ENCODE data around the gene ALOX15.

- no peak for TF ChIP-seq POLR2A (IDR thresholded peaks at IDR 0.05)
- TF ChIP-seq, protein P1, sequence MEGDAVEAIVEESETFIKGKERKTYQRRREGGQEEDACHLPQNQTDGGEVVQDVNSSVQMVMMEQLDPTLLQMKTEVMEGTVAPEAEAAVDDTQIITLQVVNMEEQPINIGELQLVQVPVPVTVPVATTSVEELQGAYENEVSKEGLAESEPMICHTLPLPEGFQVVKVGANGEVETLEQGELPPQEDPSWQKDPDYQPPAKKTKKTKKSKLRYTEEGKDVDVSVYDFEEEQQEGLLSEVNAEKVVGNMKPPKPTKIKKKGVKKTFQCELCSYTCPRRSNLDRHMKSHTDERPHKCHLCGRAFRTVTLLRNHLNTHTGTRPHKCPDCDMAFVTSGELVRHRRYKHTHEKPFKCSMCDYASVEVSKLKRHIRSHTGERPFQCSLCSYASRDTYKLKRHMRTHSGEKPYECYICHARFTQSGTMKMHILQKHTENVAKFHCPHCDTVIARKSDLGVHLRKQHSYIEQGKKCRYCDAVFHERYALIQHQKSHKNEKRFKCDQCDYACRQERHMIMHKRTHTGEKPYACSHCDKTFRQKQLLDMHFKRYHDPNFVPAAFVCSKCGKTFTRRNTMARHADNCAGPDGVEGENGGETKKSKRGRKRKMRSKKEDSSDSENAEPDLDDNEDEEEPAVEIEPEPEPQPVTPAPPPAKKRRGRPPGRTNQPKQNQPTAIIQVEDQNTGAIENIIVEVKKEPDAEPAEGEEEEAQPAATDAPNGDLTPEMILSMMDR (IDR thresholded peaks at IDR 0.05): no peak
Observed at GRCh38 chr17:4593021-4593421, 48.5 kb downstream of the ALOX15 start.

Measured in esophagus squamous epithelium (tissue), 4 donors.